AG09309 (cell line): ENCODE data around the gene MTUS2.

Experiments
- DNase-seq: peaks from one replicate; pipeline ENCODE4 v3.0.0-alpha.2; 2010; ENCODE audit warnings: low read depth
- H3K4me3 ChIP-seq: 2 replicates; pipeline ENCODE4 v1.5.1; 2011; ENCODE audit warnings: mild to moderate bottlenecking, low read depth, low read length, moderate library complexity; ENCODE audit not compliant: control insufficient read depth
- CTCF ChIP-seq: IDR thresholded peaks from 2 replicates; pipeline ENCODE4 v1.5.1; 2011; ENCODE audit warnings: mild to moderate bottlenecking, low read depth, low read length, inconsistent platforms; ENCODE audit not compliant: insufficient read depth, control insufficient read depth; ENCODE audit errors: missing control alignments

The MTUS2 gene

GRCh38 chr13:29137995-29138394, 317.9 kb downstream of the MTUS2 start:
- TF ChIP-seq CTCF = no peak
- DNase-seq = no peak
- no peak overlapping the region for H3K4me3 ChIP-seq

- TF ChIP-seq CTCF = no peak
- DNase-seq = no peak
- no peak overlapping the region for H3K4me3 ChIP-seq
Measured at GRCh38 chr13:29140277-29140676, 320.1 kb downstream of the MTUS2 start.

- no peak for DNase-seq
- no peak overlapping the region for H3K4me3 ChIP-seq
- no peak for TF ChIP-seq CTCF
Measured at GRCh38 chr13:29143847-29144246, 323.7 kb downstream of the MTUS2 start.

GRCh38 chr13:29154390-29154789, 334.3 kb downstream of the MTUS2 start:
- no peak for DNase-seq
- no peak for TF ChIP-seq CTCF
- H3K4me3 ChIP-seq = no peak overlapping the region

GRCh38 chr13:29156136-29156535, 336.0 kb downstream of the MTUS2 start:
- DNase-seq = no peak
- no peak for TF ChIP-seq CTCF
- H3K4me3 ChIP-seq = no peak overlapping the region

- no peak overlapping the region for H3K4me3 ChIP-seq
- TF ChIP-seq CTCF = no peak
- DNase-seq = no peak
Measured at GRCh38 chr13:29159871-29160270, 339.7 kb downstream of the MTUS2 start.

GRCh38 chr13:29160862-29161261, 340.7 kb downstream of the MTUS2 start:
- DNase-seq = no peak

More at GRCh38 chr13:29160862-29161261, 340.7 kb downstream of the MTUS2 start:
- H3K4me3 ChIP-seq = no peak overlapping the region
- TF ChIP-seq CTCF = no peak
